Measurements from ENCODE around the gene DDX23.

Gene DDX23

GRCh38 chr12:48822139-48822538 is 29.8 kb downstream of the DDX23 start:
- DNase-seq = no peak

DNA sequence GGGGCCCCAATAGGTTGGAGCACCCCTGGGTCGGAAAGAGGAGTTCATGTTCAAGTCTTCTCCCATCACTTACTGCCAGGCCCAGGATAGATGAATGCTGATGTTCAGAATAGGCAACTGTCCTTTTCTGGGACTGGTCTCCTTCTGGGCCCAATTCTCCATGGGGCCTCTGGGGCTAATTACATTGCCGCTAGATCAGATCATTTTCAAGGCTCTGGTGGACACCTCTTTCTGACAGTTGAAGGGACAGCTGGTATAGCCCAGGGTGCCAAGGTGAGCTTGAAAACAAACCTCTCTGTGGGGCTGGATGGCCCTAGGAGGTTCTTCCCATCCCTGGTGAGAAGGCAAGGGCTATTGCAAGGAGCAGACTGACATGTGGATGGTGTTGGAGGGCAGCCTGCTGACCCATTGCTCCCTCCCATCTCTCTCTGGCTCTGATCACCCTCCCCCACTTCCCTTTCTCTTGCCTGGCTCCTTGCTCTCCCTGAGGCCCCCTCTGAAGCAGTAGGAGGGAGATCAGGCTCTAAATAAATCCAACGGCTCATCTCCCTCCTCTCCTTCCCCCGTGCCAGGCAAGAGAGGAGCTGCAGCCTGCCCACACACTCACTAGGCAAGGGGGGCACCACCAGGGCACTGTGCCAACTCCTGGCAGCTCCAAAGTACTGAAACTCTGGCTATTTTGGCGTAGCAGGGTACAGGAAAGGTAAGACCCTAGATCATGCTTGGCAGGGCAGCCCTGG is 31.8 kb downstream of the DDX23 start:
- DNase-seq = no peak

DNA sequence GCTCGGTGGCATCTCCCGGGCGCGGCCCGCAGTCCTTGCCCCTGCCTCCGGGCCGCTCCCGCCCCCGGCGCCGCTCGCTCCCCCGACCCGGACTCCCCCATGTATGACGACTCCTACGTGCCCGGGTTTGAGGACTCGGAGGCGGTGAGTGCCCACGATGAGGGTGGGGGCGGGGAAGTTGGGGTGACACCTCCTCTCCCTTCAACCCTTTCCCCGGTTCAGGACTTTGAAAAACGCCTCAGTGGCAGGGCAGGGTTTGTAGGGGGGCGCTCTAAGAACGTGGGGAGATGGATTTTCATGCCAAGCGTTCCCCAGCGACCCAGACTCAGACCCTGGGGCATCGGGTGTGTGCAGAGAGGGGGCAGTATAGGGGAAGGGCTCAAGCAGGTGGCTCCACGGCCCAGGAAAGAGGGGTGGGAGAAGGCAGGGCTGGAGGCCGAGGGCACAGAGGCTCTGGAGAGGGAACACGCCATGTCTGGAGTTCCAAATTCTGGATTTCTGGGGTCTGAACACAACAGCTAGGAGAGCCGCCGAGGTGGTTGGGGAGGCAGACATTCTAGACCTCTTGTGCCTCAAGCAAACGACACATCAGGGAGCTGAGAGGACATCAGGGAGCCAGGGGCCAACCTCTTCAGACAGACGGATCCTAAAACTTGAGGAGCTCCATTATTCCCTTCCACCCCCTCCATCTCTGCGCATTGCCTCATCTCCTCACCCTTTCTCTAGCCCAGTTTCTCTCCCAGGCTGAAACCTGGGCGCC is 33.0 kb downstream of the DDX23 start:
- DNase-seq = peak in 1 of 2 donors; percentile 31

DNA sequence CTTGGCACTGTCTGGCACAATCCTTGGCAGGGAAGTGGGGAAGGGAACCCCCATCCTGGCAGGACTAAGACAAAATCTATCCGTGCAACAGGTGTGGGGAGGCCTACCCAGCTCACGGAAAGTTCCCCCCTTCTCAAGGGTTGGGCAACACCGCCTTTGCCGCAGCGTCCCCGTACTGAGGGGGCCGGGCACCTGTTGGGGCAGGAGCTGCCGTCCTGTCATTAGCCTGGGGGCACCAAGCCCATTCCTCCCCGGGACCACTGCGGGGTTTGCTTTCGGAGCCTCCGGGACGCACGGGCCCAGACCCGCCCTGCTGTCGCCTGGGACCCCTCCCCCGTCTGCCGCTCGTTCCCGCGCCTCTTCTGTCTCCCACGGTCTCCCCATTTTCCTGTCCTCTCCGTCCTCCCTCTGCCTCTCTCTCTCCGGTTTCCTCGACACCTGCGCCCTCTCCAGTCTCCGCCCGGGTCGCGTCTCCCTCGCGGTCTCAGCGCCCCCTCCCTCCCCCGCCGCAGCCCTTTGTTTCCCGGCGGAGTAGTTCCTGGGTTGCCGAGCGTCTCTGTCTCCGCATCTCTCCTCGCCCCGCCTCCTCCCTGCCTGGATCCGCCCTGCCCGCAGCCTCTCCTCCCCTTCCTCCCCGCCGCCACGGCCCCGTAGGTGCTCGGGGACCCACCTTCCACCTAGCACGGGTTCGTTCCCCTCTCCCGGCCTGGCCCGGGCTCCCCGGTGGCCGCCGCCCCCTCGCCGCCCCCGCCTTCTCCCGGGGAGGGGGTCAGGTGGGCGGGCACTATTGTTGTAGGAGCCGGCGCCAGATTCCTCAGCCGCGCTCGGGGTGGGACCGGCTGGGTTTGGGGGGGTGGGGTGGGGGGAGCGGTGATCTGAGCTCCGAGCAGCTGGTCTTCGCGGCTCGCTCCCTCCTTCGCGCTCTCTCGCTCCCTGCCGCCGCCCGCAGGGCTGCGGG is 33.8 kb downstream of the DDX23 start, which contains the start of gene CACNB3:
Gene CACNB3 (plus strand): TSS at position 624 of the 958 bp plus-strand sequence. CDS start 434 bp downstream, outside the sequence.
- peak; percentile 70 for DNase-seq

DNA sequence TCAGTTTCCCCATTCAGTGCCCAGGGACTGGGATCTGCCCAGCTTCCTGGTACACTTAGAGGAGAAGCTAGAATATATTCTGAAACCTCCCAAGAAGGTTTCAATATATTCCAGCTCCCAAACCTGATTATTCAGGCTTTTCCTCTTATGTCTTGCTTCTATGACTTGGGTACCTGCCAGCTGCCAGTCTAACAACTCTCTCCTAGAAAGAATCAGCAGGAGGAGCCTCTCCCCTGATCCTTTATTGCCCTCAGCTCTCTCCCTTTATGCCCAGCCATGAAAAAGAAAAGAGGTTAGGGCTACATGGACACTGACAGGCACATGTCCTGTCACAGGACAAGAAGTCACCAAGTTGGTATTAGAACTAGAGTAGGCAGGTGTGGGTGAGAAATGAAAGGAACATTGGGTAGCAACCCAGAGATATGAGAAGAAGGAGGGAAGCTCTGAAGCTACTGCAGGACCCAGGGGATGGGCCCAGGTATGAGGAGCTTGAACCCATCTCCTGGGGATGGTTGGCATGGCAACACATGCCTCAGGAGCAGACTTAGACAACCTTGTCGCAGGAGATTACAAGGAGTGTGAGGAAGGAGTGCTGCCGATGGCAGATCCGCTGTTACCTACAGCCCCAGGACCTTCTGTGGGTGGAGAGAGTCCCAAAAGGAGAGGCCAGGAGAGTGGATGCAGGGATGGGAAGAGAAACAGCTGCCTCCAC is 35.7 kb downstream of the DDX23 start:
- no peak for DNase-seq

DNA sequence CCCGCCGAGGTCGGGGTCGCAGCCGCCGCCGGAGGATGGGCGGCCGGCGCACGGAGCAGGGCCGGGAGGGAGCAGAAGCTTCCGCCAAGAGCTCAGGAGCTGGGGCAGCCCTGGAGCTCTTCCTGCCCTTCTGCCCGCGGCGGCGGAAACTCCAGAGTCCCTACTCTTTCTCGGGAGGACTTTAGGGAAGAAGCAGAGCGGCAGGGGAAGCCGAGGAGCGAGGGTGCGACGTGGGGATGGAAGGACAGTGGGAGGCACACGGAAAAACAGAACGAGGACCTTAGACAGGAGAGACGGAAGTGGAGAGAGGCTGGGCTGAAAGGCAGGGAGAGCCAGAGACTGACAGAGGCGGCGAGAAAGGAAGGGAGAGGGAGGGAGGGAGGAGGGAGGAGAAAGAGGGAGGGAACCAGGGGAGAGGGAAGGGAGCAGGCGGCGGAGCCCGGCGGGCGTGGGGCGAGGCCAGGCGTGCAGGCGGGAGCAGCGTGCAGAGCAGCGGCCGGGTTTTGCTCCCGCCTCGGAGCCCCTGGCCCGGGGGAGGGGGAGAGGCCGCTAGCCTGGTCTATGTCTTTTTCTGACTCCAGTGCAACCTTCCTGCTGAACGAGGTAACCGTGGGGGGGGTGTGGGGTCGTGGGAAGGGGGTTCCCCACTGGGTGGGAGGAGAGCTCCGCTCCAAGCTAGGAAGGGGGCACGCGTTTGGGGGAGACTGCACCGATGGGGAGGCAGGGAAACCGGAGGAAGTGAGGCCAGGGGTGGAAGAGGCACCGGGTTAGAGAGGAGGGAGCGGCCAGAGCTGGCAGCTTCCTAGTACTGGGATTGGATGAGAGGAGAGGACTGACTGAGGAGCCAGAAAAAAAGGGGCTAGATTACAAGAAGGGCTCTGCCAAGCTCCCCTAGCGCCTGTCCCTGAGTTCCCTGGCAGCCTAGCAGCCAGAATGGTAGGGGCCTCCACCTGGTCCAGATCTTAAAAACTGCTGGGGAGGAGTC is 36.5 kb downstream of the DDX23 start:
- DNase-seq = peak; percentile 29 to 32

DNA sequence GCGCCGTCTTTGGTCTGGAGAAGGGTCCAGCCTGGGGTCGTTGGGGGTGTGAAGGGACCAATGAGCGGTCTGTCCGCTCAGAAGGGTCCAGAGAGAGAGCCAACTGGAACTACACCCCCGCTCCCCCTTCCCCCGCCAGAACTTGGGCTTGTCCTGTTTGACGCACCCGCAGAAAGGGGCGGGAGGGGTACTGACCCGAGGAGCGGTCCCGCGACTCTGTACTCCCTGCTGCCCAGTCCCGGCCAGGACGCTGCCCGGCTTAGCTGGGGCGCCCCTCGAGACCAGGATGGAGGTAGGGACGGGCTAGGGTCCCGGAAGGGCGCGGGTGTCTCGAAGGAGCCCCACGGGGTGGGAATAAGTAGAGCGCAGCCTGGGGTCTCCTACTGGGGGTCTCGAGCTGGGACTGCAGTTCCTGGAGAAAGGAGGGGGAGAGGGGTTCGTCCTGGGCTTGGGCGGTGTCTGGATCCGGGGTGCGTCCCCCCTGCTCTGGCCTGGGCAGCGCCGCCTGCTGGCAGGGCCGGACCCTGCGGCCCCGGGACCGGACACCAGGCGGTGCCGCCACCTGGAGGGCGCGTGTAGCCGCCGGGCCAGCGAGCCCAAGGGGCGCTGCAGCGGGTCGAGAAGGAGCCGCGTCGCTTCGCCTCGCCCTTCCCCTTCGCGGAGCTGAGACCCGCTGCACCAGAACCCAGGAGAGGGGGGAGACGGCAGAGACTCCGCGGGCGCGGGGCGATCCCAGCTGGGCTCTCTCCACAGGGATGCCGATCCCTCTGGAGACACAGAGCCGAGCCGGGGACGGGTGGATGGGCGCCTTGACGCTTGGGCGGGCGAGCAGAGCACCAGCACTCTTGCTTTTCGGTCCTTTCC is 37.5 kb downstream of the DDX23 start:
- DNase-seq = peak; percentile 78 to 84

DNA sequence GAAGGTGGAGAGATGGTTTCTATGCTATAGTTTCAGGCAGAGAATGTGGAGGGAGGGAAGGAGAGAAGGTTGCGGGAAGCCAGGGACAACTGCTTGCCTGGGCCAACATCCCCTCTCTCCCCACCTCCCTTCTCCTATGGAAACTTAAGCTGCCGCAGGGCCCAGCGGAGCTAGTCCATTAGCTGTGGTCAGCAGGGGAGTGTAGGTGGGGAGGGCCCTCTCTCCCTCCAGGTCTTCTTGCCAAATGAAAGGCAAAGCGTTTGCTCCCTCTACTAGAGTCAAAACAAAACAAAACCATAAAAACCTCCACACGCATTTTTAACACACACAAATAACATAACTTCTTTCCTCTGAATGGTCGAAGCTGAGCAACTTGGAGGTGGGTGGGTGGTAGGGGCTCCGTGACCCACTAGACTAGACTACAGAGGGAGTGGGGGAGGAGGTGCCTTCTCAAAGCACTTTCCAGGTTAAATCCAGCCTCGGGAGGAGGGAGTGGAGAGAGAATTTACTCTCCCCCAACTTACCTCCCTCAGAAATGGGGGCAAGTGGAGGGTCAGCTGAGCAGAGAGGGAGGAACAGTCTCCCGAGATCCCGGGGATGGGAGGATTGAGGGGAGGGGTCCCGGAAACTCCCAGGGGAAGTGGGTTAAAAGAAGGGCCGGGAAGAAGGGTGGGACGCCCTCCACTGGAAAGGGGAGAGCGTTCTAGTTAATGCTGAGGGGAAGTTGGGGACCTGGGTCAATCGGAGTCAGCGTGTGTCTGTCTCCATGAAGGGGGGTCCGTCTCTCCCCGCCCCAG is 38.3 kb downstream of the DDX23 start:
- no peak for DNase-seq

DNA sequence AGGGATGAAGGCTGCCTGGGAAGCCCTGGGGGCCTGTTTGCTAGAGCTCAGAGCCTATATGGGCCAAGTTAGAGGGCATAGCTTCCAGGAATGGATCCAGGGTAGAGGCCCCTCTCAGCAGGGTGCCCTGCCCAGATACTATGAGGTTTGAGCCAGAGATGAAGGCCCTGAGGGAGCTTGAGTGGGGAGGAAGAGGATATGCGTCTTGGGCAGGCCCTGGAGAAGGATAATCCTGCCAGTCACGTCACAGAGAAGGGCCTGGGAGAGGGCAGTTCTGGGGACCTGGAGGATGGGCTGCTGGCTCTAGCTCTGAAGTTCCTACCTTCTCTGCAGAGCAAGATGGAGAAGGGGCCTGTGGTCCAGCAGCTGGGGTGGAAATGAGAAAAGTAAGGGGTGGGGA is 39.6 kb downstream of the DDX23 start:
- DNase-seq = no peak

GRCh38 chr12:48811437-48812090 is 40.4 kb downstream of the DDX23 start:
- no peak for DNase-seq

GRCh38 chr12:48810903-48811431 is 41.0 kb downstream of the DDX23 start:
- no peak for DNase-seq

DNA sequence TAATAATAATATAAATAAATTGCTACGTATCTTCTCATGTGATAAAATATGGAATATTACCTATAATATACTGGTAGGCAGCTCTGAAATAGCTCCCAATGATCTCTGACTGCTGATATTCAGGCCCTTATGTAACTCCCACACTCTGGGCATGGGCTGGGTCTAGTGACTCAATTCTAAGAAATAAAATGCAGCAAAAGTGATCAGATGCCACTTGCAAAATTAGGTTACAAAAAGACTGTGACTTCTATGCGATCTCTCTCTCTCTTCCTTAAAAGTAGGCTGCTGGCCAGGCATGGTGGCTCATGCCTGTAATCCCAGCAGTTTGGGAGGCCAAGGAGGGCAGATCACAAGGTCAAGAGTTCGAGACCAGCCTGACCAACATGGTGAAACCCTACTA is 44.0 kb downstream of the DDX23 start:
- DNase-seq = no peak

DNA sequence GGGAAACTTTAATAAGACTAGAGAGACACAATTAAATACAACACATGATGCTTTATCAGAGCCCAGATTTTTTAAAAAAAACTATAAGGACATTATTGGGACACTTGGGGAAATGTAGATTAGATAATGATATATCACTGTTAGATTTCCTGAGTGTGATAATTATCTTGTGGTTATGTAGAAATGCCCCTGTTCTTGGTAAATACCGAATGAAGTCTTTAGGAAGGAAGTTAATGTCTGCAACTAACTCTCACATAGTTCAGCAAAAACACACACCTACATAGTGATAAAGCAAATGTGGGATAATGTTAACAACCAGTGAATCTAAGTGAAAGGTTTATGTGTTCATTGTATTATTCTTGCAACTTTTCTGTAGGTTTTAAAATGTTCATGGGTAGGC is 48.3 kb downstream of the DDX23 start:
- DNase-seq = no peak

- DNase-seq = no peak
Measured at GRCh38 chr12:48800971-48801370, 51.0 kb downstream of the DDX23 start.

DNA sequence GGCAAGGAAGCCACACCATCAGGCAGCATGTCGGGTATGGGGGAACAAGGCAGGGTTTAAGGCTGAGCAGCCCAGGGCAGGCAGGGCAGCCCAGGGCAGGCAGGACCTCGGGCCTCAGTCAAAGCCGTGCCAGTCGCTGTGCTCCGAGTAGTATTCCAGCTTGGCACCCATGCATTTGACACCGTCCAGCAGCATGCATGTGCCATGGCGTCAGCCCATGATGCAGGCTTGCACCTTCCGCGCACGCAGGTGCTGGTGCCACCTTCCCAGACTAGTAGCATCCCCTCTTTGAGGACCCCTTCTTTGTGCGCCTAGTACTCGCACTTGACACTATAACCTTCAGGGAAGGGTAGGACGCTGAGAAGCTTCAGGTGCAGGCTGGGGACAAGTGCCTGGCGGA is 51.5 kb downstream of the DDX23 start:
- no peak for DNase-seq

DNA sequence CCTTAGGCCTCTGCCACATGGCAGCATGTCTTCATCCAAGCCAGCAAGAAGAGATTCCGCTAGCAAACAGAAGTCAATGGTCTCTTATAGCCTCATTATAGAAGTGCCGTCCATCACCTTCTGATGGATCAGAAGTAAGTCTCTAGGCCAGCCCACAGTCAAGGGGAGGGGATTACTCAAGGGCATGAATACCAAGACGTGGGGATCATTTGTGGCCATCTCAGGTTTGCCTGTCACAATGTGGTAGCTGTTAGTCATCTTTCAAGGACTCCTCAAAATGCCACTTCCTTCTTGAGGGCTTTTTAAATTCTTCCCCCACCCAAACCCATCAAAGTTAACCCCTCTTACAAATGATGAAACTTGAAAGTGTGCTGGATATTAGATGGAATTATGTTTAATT is 55.0 kb downstream of the DDX23 start:
- no peak for DNase-seq

DNA sequence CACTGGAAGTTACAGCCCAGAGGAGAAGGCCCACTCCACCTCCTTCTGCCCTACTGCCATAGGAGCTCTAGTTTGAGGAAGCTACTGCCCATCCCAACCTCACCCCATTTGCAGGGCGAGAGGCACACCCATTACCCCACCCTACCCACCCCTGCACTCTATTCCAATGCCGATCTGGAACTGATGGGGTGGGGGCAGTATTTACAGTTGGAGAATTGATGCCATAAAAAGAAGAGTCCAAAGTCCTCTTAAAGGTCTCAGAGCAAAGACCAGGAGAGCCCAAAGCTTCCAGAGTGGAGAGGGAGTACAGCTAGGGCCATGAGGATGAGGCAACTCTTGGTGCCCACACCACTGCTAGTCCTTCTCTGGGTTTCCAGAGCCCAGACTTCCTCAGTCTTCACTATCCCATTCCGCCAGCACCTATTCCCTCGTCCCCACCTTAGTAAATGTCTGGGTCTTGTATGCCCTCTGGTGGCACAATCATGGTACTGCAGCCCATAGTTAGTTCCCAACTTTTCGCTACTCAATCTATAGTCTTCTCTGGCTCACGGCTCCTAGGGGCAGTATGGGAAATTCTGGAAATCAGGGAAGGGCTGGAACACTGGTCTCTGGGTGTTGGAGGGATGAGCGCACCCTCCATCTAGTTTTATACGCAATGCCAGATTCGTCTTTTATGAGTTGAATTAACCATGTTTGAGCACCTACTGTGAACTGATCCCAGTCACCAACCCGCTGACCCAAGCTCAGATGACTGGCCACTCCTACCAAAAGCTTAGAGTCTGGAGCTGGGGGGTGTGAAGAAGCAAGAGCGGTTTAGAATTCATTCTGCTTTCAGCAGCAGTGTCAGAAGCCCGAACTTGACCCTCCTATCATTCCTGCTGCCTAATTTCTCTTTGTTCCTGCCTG is 56.2 kb downstream of the DDX23 start:
- peak; percentile 51 to 61 for DNase-seq
